Spleen (tissue), 3 donors: Measurements from ENCODE around the gene PRSS21.

Source experiments
- POLR2A ChIP-seq, 3 donors: fragments of 450-650 bp; IDR thresholded peaks; one replicate each; pipeline ENCODE4 v1.5.1; 2017; ENCODE audit warnings: antibody characterized with exemption in 3 of 3, mild to moderate bottlenecking in 1 of 3
- POLR2AphosphoS5 ChIP-seq, 3 donors: sonication (generic); formaldehyde crosslinking; IDR thresholded peaks; one replicate each; pipeline ENCODE4 v1.5.1; 2017; ENCODE audit warnings: antibody characterized with exemption in 3 of 3

DNA sequence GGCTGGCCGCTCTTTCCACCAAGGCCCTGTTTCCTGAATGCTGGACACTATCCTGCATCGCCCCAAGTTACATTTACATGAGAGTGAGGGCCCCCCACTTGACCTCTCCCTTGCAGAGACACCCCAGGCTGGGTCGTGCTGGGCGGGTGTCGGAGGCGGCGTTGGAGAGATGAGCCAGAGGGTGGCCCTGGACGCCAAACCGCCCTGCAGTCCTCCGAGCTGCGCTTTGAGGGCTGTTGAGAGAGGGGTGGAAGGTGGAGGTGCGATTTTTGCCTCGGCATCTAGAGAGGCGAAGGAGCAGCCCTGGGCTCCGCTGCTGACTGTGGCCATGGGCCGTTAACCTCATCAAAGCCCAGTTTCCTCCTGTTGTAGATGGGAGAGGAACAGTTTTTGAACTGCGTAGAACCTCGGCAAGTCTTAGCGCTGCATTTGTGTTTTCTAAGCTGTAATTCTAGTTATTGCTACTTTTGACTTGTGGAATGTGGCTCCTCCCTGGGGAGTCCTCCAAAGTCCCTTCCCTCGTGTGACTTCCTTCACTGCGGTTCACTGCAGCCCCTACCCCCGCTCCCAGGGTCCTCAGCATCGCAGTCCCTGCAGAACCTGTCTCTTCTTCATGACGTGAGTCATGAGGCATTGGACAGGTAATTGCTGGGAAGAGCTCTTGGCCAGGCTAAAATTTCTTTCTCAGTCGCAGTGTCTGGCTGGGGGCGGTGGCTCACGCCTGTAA lies 39.0 kb upstream of the PRSS21 start:
- no peak for TF ChIP-seq POLR2AphosphoS5 (IDR thresholded peaks at IDR 0.05)
- TF ChIP-seq POLR2A (IDR thresholded peaks at IDR 0.05): no peak
